Transverse colon (tissue), 3 donors: ENCODE results near the gene ADAM11.

Source experiments
- CTCF ChIP-seq, 5 experiments: fragments of 200-600 bp in 3 of 5; fragments of 450-650 bp in 2 of 5; sonication (generic) in 3 of 5; IDR thresholded peaks; 1 replicate in 2 of 5; 2 replicates in 3 of 5; pipeline ENCODE4 v1.5.1; 2016 to 2017; ENCODE audit warnings: antibody characterized with exemption in 5 of 5, inconsistent platforms in 3 of 5, mild to moderate bottlenecking in 2 of 5, moderate library complexity in 1 of 5
- EP300 ChIP-seq: sonication (generic); formaldehyde crosslinking; IDR thresholded peaks from one replicate; pipeline ENCODE4 v1.6.1; 2017; ENCODE audit warnings: antibody characterized with exemption, low read depth
- POLR2A ChIP-seq: fragments of 450-650 bp; IDR thresholded peaks from one replicate; pipeline ENCODE4 v1.6.1; 2016; ENCODE audit warnings: antibody characterized with exemption, mild to moderate bottlenecking, moderate library complexity

- TF ChIP-seq EP300 (no peak), POLR2A (no peak), CTCF (IDR thresholded peaks at IDR 0.05) (no peak)
These were observed 29.4 kb downstream of the ADAM11 start for GRCh38 chr17:44788139-44788538.
